GM19452 (cell line): ENCODE measurements around the gene LHX3.

ENCODE experiments used
- ATAC-seq: cut with Tn5 transposase; IDR thresholded peaks from one replicate; pipeline ENCODE4 v1.9.1; 2021; ENCODE audit not compliant: unreplicated experiment

LHX3 gene

DNA sequence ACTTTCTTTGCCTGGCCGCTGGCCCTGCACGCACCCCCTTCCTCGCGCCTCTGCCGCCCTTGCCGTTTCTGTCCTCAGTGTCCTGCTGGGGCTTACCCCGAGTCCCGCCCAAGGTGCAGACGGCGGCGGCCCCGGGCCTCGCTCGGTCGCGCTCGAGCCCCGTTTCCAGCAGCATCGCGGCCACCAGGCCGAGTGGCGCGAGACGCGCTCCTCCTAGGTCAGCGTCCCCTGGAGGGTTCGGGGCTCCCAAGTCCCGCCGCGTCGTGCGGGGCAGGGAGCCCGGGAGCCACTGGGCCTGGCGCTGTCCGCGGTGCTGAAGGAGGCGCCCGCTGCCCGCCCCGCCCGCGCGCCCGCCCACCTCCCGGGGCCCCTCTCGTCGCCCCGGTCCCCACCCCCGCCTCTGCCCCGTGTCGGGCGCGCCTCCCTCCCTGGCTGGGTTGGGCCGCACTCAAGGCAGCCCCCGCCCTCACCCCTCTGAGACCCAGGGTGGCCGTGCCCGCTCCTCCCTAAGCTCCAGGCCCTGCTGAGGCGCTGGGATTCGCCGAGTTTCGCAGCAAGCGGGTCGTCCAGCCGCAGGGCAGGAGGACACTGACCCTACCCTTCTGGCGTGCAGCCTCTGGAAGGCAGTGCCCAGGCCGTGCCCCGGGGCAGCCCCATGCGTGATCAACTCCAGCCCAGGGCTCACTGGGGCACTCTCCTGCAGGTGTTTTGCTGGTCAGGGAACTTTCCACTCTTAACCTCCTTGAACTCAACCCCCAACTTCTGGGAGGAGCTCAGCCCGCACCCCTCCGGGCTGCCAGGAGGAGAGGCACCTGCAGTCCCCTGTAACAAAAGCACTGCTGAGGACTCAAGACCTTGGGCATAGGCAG, at the start of gene LHX3:
Gene LHX3, minus strand, starts transcription at position 291 of the 869 bp plus-strand sequence. Its CDS starts 116 bp downstream, at position 175.
- no peak for ATAC-seq

DNA sequence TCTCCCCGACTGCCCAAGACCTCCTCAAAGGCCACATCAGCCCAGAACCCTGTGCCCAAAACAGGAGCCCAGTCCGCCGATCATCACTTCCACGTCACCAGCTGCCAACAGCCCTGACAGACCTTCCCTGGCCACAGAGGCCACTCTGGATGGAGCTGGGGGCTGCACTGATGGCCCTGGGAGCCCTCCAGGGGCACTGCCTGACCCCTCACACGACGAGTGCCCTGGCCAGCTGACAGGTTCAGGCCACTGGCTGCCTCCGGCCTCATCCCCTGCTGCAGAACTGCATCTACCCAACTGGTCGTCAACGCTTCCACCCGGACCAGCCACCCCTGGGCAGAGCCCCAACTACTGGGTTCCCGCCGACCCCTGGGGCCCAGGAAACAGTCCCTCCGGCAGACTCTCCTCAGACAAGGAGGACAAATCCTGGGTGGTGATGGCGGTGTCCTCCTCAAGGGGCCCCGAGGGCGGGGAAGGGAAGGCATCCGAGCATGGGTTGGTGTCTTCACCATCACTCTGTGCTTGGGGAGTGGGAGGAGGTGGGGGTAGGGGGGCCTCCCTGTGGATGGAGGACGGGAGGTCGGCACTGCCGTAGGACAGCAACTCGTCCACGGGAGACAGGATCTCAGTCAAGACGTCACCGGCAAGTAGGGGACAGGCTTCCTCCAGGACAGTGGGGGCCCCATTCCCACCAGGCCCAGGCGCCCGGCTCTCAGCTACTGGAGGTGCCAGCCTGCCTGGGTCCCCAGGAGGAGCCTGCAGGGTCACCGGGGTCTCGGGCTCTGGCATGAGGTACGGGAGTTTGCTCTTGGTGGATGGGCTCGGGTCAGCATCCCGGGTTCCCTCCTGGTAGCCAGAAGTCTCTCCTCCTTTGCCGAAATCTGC, 48.6 kb upstream of the LHX3 start:
- no peak for ATAC-seq

DNA sequence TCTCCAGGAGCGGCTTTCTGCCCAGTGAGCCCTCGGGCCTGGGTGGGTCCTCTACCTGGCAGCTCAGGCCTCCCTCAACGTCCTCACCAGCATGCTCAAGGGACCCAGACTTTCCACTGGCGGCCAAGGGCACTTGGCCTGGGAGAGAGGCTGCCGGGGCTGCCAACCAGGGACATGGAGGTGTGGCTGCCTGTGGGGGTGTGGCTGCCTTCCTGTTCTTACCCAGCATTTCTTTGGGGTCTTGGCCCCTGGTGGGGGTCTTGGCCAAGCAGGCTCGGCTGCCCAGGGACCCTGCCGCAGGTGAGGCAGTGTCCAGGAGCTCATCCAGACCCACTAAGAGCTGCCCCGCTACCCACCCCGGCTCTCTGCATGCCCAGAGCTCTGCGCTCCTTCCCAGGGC, 47.9 kb upstream of the LHX3 start:
- ATAC-seq = no peak

GRCh38 chr9:136252281-136252680, 47.4 kb upstream of the LHX3 start:
- no peak for ATAC-seq

- ATAC-seq = no peak
Measured at GRCh38 chr9:136251264-136252115, 46.6 kb upstream of the LHX3 start.

- ATAC-seq = no peak
Measured at GRCh38 chr9:136250676-136251075, 45.7 kb upstream of the LHX3 start.

- no peak for ATAC-seq
Measured at GRCh38 chr9:136249877-136250559, 45.1 kb upstream of the LHX3 start.

DNA sequence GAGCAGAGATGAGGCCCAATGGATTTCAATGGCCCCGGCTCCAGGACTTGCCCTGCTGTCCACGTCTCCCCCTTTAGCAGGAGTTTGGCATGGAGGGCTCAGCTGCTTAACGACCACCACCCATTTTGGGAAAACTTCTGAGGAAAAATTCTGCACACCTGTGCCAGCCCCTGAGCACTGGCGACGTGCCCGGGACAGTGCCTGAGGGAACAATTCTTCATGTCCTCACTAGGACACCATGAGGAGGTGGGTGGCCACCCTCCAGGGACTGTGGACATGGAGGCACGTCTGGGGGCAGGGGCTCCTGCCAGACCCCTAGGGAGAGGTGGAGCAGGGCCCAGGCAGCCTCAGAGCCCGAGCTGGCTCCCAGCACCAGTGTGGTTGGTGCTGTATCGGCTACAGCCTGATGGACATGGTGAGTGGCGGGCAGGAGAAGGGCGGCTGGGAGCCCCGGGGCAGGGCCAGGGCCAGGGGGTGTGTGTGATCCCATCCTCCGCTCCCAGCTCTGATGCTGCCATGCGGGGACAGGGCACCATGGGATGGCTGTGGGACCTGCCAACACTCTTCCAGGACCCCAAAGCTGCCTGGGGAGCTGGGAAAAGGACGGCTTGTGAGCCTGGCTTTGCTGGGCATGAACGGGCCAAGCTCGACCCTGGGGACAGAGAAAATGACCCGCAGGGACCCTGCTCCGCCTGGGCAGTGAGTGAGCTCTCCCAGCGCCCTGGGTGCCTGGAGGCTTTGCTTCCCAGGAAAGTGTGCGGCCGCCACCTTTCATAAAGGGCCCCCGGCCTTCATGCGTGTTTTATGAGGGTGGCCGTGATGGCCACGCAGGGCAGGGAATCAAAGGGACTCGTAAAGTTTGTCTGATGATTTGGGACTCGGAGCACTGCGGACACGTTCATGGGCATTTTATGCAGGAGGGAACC, 44.3 kb upstream of the LHX3 start:
- ATAC-seq = no peak

- ATAC-seq = no peak
Measured at GRCh38 chr9:136247947-136248637, 43.2 kb upstream of the LHX3 start.

GRCh38 chr9:136247551-136247916, 42.6 kb upstream of the LHX3 start:
- ATAC-seq = no peak

DNA sequence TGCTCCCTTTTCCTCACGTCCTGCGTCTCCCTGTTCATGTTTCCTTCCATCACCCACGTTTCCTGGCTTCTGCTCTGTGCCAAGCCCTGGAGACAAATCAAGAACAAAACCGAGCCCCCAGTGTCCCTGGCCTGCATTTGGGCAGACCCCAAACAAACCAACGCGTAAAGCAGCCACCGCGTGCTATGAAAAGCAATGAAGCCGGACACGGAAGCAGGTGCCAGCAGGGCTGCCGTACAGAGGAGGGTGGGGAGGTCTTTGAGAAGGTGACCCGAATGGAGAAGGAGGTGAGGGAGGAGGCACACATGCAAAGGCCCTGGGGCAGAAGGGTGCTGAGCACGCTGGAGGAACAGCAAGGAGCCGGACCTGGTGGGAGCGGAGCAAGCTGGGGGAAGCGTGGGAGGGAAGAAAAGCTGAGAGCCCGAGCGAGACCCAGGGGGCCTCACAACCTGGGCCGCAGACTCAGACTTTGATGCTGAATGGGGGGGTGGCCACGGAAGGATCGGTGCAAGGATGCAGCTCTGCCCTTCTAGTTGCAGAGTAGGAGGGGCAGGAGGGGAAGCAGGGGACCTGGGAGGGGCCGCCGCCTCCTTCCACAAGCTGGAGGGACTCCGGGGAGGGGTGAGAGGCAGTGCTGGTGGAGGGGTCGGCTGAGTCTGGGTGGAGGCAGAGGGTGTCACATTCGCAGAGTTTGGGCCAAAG, 42.1 kb upstream of the LHX3 start:
- ATAC-seq = no peak

DNA sequence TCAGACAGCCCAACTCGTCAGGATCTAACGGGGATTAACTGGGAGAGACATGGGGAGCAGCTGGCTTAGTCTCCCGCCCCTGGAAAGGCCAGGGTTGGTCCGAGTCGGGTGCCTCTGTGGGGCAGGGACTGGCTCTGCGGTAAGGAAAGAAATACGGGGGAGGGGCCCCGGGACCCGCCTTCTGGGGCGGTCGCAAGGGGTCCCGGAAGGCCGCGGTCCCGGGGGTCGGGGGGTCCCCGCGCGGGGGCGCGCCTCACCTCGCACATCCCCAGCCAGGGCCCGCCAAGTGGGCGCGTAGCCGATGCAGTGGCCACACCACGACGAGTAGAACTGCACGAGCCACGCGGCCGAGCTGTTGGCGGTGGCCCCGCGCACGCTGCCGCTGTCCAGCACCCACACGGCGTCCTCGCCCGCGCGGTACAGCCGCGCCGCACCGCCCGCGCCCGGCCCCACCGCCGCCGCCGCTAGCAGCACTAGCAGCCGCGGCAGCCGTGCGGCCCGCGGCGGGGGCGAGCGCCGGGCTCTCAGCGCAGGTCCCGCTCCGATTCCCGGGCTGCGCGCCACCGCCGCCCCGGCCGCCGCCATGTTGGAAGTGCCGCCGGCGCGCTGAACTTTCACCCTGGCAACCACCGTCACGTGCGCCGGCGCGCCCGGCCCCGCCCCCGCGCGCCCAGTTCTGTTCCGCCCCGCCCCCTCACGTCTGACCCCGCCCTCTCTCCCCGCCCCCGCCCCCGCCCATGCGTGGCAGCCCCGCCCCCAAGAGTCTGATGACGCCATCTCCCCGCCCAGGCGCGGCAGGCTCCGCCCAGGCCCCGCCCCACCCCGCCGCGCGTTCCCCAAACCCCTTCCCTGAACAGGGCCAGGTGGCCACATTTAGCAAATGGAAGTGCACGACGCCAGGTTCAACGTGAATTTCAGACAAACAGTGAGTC, 40.6 kb upstream of the LHX3 start, which contains the start of gene QSOX2:
Gene QSOX2, minus strand, starts transcription at position 594 of the 932 bp plus-strand sequence. Its CDS starts 9 bp downstream, at position 585.
- peak; percentile 42 for ATAC-seq

- ATAC-seq = no peak
Measured at GRCh38 chr9:136244969-136245218, 40.0 kb upstream of the LHX3 start.

DNA sequence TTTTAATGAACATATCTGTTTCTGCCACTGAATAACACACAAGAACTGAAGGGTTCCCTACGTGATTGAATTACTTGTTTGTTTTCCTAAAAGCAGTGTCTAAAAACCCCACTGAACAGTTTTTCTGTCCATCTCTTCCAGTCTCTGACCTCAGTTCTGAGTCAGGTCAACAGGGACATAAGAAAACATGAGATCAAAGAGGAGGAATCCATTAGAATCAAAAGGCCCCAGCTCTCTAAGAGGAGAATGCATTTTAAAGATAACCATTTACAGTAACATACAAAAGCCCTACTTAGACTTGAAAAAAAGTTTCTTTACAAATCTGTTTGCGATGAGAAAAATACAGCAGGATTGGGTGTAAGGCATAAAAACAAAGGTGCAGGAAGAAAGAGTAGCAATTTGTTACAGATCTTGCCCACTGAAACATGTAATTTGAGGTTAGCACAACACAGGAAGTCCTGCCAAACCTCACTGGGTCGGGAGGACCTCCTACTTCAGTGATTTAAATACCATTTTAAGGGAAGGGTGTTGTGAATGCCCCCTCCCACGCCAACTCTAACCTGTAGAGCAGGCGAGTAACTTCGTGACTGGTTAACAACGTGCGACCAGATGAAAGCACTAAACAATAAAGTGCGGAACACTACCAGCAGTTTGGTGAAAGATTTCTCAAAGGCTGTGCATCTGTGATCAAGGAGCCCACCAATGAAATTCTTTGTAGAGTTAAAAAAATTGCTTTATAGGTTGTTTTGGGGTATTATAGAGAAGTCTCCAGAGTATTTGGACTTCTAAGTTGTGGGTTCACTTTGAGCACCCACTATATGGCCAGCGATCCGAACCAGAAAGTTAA, 39.4 kb upstream of the LHX3 start:
- ATAC-seq = peak; percentile 34

GRCh38 chr9:136243631-136244030, 38.7 kb upstream of the LHX3 start:
- ATAC-seq = no peak

DNA sequence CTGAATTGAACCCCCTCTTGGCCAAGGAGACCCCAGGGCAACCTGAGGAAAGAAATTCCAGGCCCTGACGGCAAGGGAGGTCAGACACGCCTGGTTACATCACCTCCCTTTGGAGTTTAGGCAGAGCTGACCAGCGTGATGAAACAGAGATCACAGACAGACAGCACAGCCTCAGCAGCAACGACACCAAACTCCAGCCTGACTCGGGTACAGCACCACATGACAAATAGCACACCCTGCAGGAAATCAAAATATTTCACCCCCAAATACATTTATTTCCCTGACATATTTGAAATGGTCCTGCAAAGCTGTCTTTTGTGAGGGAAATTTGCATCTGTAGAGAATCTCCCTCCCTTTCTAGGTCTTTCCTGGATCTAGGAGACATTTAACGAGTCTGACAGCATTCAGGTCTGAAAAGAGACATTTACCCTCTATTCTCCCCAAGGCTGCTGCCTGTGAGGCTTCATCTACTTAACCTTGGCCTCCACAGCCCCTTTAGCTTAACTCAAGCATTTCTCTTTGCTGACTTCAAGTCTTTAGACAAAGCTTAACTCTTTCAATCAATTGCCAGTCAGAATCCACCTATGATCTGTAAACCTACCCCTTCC, 38.1 kb upstream of the LHX3 start:
- no peak for ATAC-seq
